ENCODE results near the gene OCRL. TPM values are rescaled to one million over a fixed set of nuclear protein-coding genes. Genes with fewer than 3 reads are reported as not detected.
A peak's percentile ranks its signal among the peaks of the same experiment; 100 is the strongest.

Gene OCRL
- total RNA-seq, 1 donor from 2014 or later = 36.1 TPM

- Mint-ChIP-seq H3K27ac (ENCODE audit: unreplicated experiment) (no peak overlapping the region), H3K4me3 (ENCODE audit: unreplicated experiment) (no peak overlapping the region), H3K27me3 (ENCODE audit: low read depth, unreplicated experiment) (peaks cover 11% of the 10 kb centered on the region), H3K4me1 (ENCODE audit: low read depth, unreplicated experiment) (no peaks in the 10 kb centered on the region), H3K36me3 (ENCODE audit: low read depth, unreplicated experiment) (no peaks in the 10 kb centered on the region), H3K9me3 (ENCODE audit: unreplicated experiment) (no peaks in the 10 kb centered on the region)
- no peaks in the 10 kb centered on the region for H3K27me3 ChIP-seq (ENCODE audit: insufficient read depth, low read length)
- no peaks in the 10 kb centered on the region for H3K36me3 ChIP-seq (ENCODE audit: insufficient read depth, low read length)
- no peak overlapping the region for H3K9ac ChIP-seq (ENCODE audit: low read length)
- H4K20me1 ChIP-seq (ENCODE audit: insufficient read depth, low read length) = no peaks in the 10 kb centered on the region
- H2AFZ ChIP-seq (ENCODE audit: low read depth, low read length) = no peak overlapping the region
- no peak overlapping the region for H3K27ac ChIP-seq (ENCODE audit: low read depth, low read length)
- no peaks in the 10 kb centered on the region for H3K9me3 ChIP-seq (ENCODE audit: insufficient read depth, low read depth, low read length)
- DNase-seq (ENCODE audit: low read depth) = no peak
- H3K4me1 ChIP-seq (ENCODE audit: insufficient read depth, low read length) = no peaks in the 10 kb centered on the region
- H3K4me3 ChIP-seq (ENCODE audit: insufficient read depth, low read depth, low read length) = no peak overlapping the region
- no peak overlapping the region for H3K4me2 ChIP-seq (ENCODE audit: low read length)
- no peaks in the 10 kb centered on the region for H3K79me2 ChIP-seq (ENCODE audit: insufficient read depth, low read length)
- TF ChIP-seq EZH2 (IDR thresholded peaks at IDR 0.05; ENCODE audit: insufficient read depth, low read length) (no peak), CTCF (IDR thresholded peaks at IDR 0.05; ENCODE audit: insufficient read depth, low read depth, low read length) (no peak)
- FAIRE-seq = no peak
Observed at GRCh38 chrX:129636175-129636681, 96.2 kb downstream of the OCRL start.

GRCh38 chrX:129637217-129638109 lies 97.4 kb downstream of the OCRL start:
- peak; percentile 79 for FAIRE-seq
- Histone ChIP-seq H3K36me3 (ENCODE audit: insufficient read depth, low read length) (no peaks in the 10 kb centered on the region), H3K9me3 (ENCODE audit: insufficient read depth, low read depth, low read length) (no peaks in the 10 kb centered on the region), H3K4me2 (ENCODE audit: low read length) (no peak overlapping the region), H3K79me2 (ENCODE audit: insufficient read depth, low read length) (no peaks in the 10 kb centered on the region), H4K20me1 (ENCODE audit: insufficient read depth, low read length) (no peaks in the 10 kb centered on the region), H3K27me3 (ENCODE audit: insufficient read depth, low read length) (no peaks in the 10 kb centered on the region), H3K4me3 (ENCODE audit: insufficient read depth, low read depth, low read length) (no peak overlapping the region), H3K9ac (ENCODE audit: low read length) (no peak overlapping the region), H3K4me1 (ENCODE audit: insufficient read depth, low read length) (no peaks in the 10 kb centered on the region), H3K27ac (ENCODE audit: low read depth, low read length) (no peak overlapping the region), H2AFZ (ENCODE audit: low read depth, low read length) (no peak overlapping the region)
- no peak for DNase-seq (ENCODE audit: low read depth)
- Mint-ChIP-seq H3K9me3 (ENCODE audit: unreplicated experiment) (no peaks in the 10 kb centered on the region), H3K27me3 (ENCODE audit: low read depth, unreplicated experiment) (peaks cover 11% of the 10 kb centered on the region), H3K27ac (ENCODE audit: unreplicated experiment) (no peak overlapping the region), H3K4me3 (ENCODE audit: unreplicated experiment) (no peak overlapping the region), H3K36me3 (ENCODE audit: low read depth, unreplicated experiment) (no peaks in the 10 kb centered on the region), H3K4me1 (ENCODE audit: low read depth, unreplicated experiment) (no peaks in the 10 kb centered on the region)
- TF ChIP-seq CTCF (IDR thresholded peaks at IDR 0.05; ENCODE audit: insufficient read depth, low read depth, low read length) = peak; percentile 70
- no peak for TF ChIP-seq EZH2 (IDR thresholded peaks at IDR 0.05; ENCODE audit: insufficient read depth, low read length)

- FAIRE-seq (no peak), DNase-seq (ENCODE audit: low read depth) (no peak)
- H3K9ac ChIP-seq (ENCODE audit: low read length) = no peak overlapping the region
- H3K9me3 ChIP-seq (ENCODE audit: insufficient read depth, low read depth, low read length) = no peaks in the 10 kb centered on the region
- no peaks in the 10 kb centered on the region for H4K20me1 ChIP-seq (ENCODE audit: insufficient read depth, low read length)
- TF ChIP-seq EZH2 (IDR thresholded peaks at IDR 0.05; ENCODE audit: insufficient read depth, low read length) = no peak
- no peak for TF ChIP-seq CTCF (IDR thresholded peaks at IDR 0.05; ENCODE audit: insufficient read depth, low read depth, low read length)
- H2AFZ ChIP-seq (ENCODE audit: low read depth, low read length) = no peak overlapping the region
- H3K36me3 ChIP-seq (ENCODE audit: insufficient read depth, low read length) = no peaks in the 10 kb centered on the region
- no peak overlapping the region for H3K4me3 Mint-ChIP-seq (ENCODE audit: unreplicated experiment)
- no peaks in the 10 kb centered on the region for H3K27me3 ChIP-seq (ENCODE audit: insufficient read depth, low read length)
- H3K4me3 ChIP-seq (ENCODE audit: insufficient read depth, low read depth, low read length) = no peak overlapping the region
- no peaks in the 10 kb centered on the region for H3K9me3 Mint-ChIP-seq (ENCODE audit: unreplicated experiment)
- no peak overlapping the region for H3K27ac ChIP-seq (ENCODE audit: low read depth, low read length)
- H3K4me1 Mint-ChIP-seq (ENCODE audit: low read depth, unreplicated experiment) = no peaks in the 10 kb centered on the region
- no peak overlapping the region for H3K27ac Mint-ChIP-seq (ENCODE audit: unreplicated experiment)
- H3K4me2 ChIP-seq (ENCODE audit: low read length) = no peak overlapping the region
- no peaks in the 10 kb centered on the region for H3K79me2 ChIP-seq (ENCODE audit: insufficient read depth, low read length)
- peaks cover 14% of the 10 kb centered on the region for H3K27me3 Mint-ChIP-seq (ENCODE audit: low read depth, unreplicated experiment)
- H3K4me1 ChIP-seq (ENCODE audit: insufficient read depth, low read length) = no peaks in the 10 kb centered on the region
- no peaks in the 10 kb centered on the region for H3K36me3 Mint-ChIP-seq (ENCODE audit: low read depth, unreplicated experiment)
Observed at GRCh38 chrX:129638917-129639316, 98.9 kb downstream of the OCRL start.
